Measurements from ENCODE around the gene TRPV2. TPM values are rescaled to one million over a fixed set of nuclear protein-coding genes. Genes with fewer than 3 reads are reported as not detected.

The TRPV2 gene
- total RNA-seq, 1 experiment from 2014 or later, result 0.41 TPM

- Mint-ChIP-seq H3K36me3 (ENCODE audit: insufficient read depth, unreplicated experiment) (peaks cover 7% of the 10 kb centered on the region), H3K27me3 (ENCODE audit: insufficient read depth, unreplicated experiment) (no peaks in the 10 kb centered on the region), H3K4me1 (ENCODE audit: low read depth, unreplicated experiment) (no peaks in the 10 kb centered on the region), H3K9me3 (ENCODE audit: unreplicated experiment) (no peaks in the 10 kb centered on the region), H3K27ac (ENCODE audit: unreplicated experiment) (no peak overlapping the region), H3K4me3 (ENCODE audit: unreplicated experiment) (no peak overlapping the region)
- H3K36me3 ChIP-seq (ENCODE audit: control insufficient read depth, insufficient read depth, low read length), result no peaks in the 10 kb centered on the region
- ChIA-PET POLR2A (no interaction called here), CTCF (interaction anchor here (1.5 kb wide), 1 partner anchor 9 kb away, joined by 4 read pairs; no protein-coding TSS in a partner anchor)
- TF ChIP-seq CTCF (IDR thresholded peaks at IDR 0.05; ENCODE audit: insufficient read depth in 1 of 2, low read depth in 1 of 2, low read length in 1 of 2, severe bottlenecking in 1 of 2, unreplicated experiment in 1 of 2), result no peak
- peaks cover 26% of the 10 kb centered on the region for H3K4me1 ChIP-seq
- no peak for DNase-seq
- intact Hi-C loops (cut with micrococcal nuclease; ENCODE audit: unreplicated experiment), result no loop called here
- no peak overlapping the region for H3K4me3 ChIP-seq (ENCODE audit: low read depth, low read length)
- no peaks in the 10 kb centered on the region for H3K27me3 ChIP-seq (replicated peaks; ENCODE audit: control insufficient read depth, insufficient read depth, low read length)
- H3K9me3 ChIP-seq, result no peaks in the 10 kb centered on the region
- BruUV-seq (replicated peaks), result no TSS peak
These were observed 46.9 kb downstream of the TRPV2 start for GRCh38 chr17:16462070-16462864.

- H3K9me3 ChIP-seq, result no peaks in the 10 kb centered on the region
- H3K36me3 Mint-ChIP-seq (ENCODE audit: insufficient read depth, unreplicated experiment), result peaks cover 5% of the 10 kb centered on the region
- no TSS peak for BruUV-seq (replicated peaks)
- ChIA-PET POLR2A (interaction anchor here (0.6 kb wide), 1 partner anchor 59 kb away, joined by 3 read pairs; no protein-coding TSS in a partner anchor), CTCF (interaction anchor here (1.5 kb wide), 1 partner anchor 10 kb away, joined by 4 read pairs; no protein-coding TSS in a partner anchor)
- no peak overlapping the region for H3K4me3 ChIP-seq (ENCODE audit: low read depth, low read length)
- no peaks in the 10 kb centered on the region for H3K27me3 ChIP-seq (replicated peaks; ENCODE audit: control insufficient read depth, insufficient read depth, low read length)
- no peak overlapping the region for H3K4me3 Mint-ChIP-seq (ENCODE audit: unreplicated experiment)
- DNase-seq, result no peak
- H3K9me3 Mint-ChIP-seq (ENCODE audit: unreplicated experiment), result no peaks in the 10 kb centered on the region
- H3K36me3 ChIP-seq (ENCODE audit: control insufficient read depth, insufficient read depth, low read length), result no peaks in the 10 kb centered on the region
- no peaks in the 10 kb centered on the region for H3K27me3 Mint-ChIP-seq (ENCODE audit: insufficient read depth, unreplicated experiment)
- H3K4me1 ChIP-seq, result peaks cover 34% of the 10 kb centered on the region
- peaks cover 6% of the 10 kb centered on the region for H3K4me1 Mint-ChIP-seq (ENCODE audit: low read depth, unreplicated experiment)
- intact Hi-C loops (cut with micrococcal nuclease; ENCODE audit: unreplicated experiment), result no loop called here
- H3K27ac Mint-ChIP-seq (ENCODE audit: unreplicated experiment), result no peak overlapping the region
- peak in 1 of 2 experiments; percentile 11 for TF ChIP-seq CTCF (IDR thresholded peaks at IDR 0.05; ENCODE audit: insufficient read depth in 1 of 2, low read depth in 1 of 2, low read length in 1 of 2, severe bottlenecking in 1 of 2, unreplicated experiment in 1 of 2)
These were observed 48.3 kb downstream of the TRPV2 start for GRCh38 chr17:16463358-16464302.
